H1 (cell line): Measurements from ENCODE around the gene PSMD5.

Experiments used
- NRF1 ChIP-seq: IDR thresholded peaks from 2 replicates; pipeline ENCODE4 v1.6.1; 2011; ENCODE audit warnings: mild to moderate bottlenecking, low read depth, low read length, improper control_type of control experiment
- RAD21 ChIP-seq, 2 experiments: IDR thresholded peaks in 1 of 2; conservative IDR thresholded peaks in 1 of 2; 2 replicates each; pipeline ENCODE4 v1.6.1; 2011; ENCODE audit warnings: low read depth in 2 of 2, low read length in 2 of 2, improper control_type of control experiment in 1 of 2, inconsistent platforms in 1 of 2, mild to moderate bottlenecking in 1 of 2, moderate library complexity in 1 of 2
- TF ChIP-seq, protein P1 (sequence below): IDR thresholded peaks from 2 replicates; pipeline ENCODE4 v1.6.1; 2012; ENCODE audit warnings: low read length, inconsistent platforms
- TF ChIP-seq, protein P2 (sequence below), 3 experiments: IDR thresholded peaks; 1 replicate in 2 of 3; 2 replicates in 1 of 3; pipeline versions ENCODE4 v1.5.1 to v1.6.1; 2011; ENCODE audit warnings: low read length in 3 of 3, mild to moderate bottlenecking in 3 of 3, inconsistent platforms in 2 of 3, low read depth in 1 of 3, moderate library complexity in 1 of 3; ENCODE audit not compliant: insufficient read depth in 1 of 3; ENCODE audit errors: control extremely low read depth in 1 of 3
- TF ChIP-seq, protein P3 (sequence below): IDR thresholded peaks from 2 replicates; pipeline ENCODE4 v1.6.1; 2011; ENCODE audit warnings: low read length, improper control_type of control experiment

DNA sequence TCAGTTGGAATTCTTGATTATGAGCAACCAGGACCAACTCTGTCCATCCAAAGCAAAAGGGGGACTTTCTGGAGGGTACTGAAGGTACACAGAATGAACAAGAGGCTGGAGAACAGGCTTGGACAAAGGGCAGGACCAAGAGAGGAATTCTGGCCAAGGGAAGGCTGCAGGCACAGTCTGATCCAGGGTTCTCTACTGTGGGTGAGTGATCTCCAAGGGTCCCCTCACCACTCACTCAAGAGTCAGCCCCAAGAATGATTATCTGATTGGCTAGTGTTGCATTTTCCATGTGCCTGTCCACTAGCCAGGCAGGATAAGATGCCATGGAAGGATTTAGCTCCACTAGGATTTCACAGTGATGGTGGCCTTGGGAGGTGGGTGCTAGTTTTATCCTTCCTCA lies 45.9 kb upstream of the PSMD5 start:
- TF ChIP-seq, protein P1, sequence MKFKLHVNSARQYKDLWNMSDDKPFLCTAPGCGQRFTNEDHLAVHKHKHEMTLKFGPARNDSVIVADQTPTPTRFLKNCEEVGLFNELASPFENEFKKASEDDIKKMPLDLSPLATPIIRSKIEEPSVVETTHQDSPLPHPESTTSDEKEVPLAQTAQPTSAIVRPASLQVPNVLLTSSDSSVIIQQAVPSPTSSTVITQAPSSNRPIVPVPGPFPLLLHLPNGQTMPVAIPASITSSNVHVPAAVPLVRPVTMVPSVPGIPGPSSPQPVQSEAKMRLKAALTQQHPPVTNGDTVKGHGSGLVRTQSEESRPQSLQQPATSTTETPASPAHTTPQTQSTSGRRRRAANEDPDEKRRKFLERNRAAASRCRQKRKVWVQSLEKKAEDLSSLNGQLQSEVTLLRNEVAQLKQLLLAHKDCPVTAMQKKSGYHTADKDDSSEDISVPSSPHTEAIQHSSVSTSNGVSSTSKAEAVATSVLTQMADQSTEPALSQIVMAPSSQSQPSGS = no peak
- TF ChIP-seq, protein P2, sequence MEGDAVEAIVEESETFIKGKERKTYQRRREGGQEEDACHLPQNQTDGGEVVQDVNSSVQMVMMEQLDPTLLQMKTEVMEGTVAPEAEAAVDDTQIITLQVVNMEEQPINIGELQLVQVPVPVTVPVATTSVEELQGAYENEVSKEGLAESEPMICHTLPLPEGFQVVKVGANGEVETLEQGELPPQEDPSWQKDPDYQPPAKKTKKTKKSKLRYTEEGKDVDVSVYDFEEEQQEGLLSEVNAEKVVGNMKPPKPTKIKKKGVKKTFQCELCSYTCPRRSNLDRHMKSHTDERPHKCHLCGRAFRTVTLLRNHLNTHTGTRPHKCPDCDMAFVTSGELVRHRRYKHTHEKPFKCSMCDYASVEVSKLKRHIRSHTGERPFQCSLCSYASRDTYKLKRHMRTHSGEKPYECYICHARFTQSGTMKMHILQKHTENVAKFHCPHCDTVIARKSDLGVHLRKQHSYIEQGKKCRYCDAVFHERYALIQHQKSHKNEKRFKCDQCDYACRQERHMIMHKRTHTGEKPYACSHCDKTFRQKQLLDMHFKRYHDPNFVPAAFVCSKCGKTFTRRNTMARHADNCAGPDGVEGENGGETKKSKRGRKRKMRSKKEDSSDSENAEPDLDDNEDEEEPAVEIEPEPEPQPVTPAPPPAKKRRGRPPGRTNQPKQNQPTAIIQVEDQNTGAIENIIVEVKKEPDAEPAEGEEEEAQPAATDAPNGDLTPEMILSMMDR (IDR thresholded peaks at IDR 0.05; ENCODE audit: control extremely low read depth in 1 of 3, insufficient read depth in 1 of 3, low read depth in 1 of 3, low read length in 3 of 3) = no peak
- TF ChIP-seq RAD21 (IDR thresholded peaks at IDR 0.05 in 1 of 2, conservative IDR thresholded peaks at IDR 0.05 in 1 of 2; ENCODE audit: low read depth in 2 of 2, low read length in 2 of 2) (no peak), NRF1 (no peak)
- TF ChIP-seq, protein P3, sequence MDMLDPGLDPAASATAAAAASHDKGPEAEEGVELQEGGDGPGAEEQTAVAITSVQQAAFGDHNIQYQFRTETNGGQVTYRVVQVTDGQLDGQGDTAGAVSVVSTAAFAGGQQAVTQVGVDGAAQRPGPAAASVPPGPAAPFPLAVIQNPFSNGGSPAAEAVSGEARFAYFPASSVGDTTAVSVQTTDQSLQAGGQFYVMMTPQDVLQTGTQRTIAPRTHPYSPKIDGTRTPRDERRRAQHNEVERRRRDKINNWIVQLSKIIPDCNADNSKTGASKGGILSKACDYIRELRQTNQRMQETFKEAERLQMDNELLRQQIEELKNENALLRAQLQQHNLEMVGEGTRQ = no peak
